Astrocyte (in vitro differentiated cells and primary cell): ENCODE measurements around the gene HTR3B.

Experiments used
- CTCF ChIP-seq: IDR thresholded peaks from 2 replicates; pipeline ENCODE4 v1.5.1; 2011; ENCODE audit warnings: low read depth, mild to moderate bottlenecking, inconsistent platforms, low read length, moderate library complexity; ENCODE audit not compliant: insufficient read depth
- EZH2 ChIP-seq: IDR thresholded peaks from 2 replicates; pipeline ENCODE4 v1.6.1; 2012; ENCODE audit warnings: mild to moderate bottlenecking, low read length, inconsistent platforms; ENCODE audit not compliant: insufficient read depth

GRCh38 chr11:113989381-113989780 is 84.8 kb downstream of the HTR3B start:
- TF ChIP-seq CTCF (no peak), EZH2 (no peak)
